GM18507 (cell line): ENCODE measurements around the gene FAM13A.
A peak's percentile ranks its signal among the peaks of the same experiment; 100 is the strongest.

ENCODE experiments used
- DNase-seq: peaks from one replicate; pipeline ENCODE4 v3.0.0; 2011; ENCODE audit warnings: low read depth; ENCODE audit not compliant: insufficient read length; ENCODE audit errors: extremely low spot score
- FAIRE-seq: peaks from 2 replicates; lab custom pipeline; 2011; peaks lifted over from hg19 to GRCh38; lab: Jason Lieb, UNC

FAM13A gene

GRCh38 chr4:88969746-88970145, 87.2 kb downstream of the FAM13A start:
- no peak for DNase-seq
- FAIRE-seq, result no peak

- no peak for FAIRE-seq
- no peak for DNase-seq
Observed at GRCh38 chr4:88969271-88969670, 87.7 kb downstream of the FAM13A start.

GRCh38 chr4:88967883-88968331, 89.1 kb downstream of the FAM13A start:
- FAIRE-seq, result no peak
- no peak for DNase-seq

- DNase-seq (no peak), FAIRE-seq (peak; percentile 18)
Observed at GRCh38 chr4:88965053-88965452, 91.9 kb downstream of the FAM13A start.

GRCh38 chr4:88964450-88964849, 92.5 kb downstream of the FAM13A start:
- no peak for FAIRE-seq

GRCh38 chr4:88963817-88964216, 93.2 kb downstream of the FAM13A start:
- no peak for FAIRE-seq
- no peak for DNase-seq

More at GRCh38 chr4:88964450-88964849, 92.5 kb downstream of the FAM13A start:
- DNase-seq, result no peak

- DNase-seq (no peak), FAIRE-seq (no peak)
Observed at GRCh38 chr4:88962396-88962795, 94.6 kb downstream of the FAM13A start.

GRCh38 chr4:88960576-88960975, 96.4 kb downstream of the FAM13A start:
- DNase-seq (no peak), FAIRE-seq (no peak)

- FAIRE-seq, result no peak
- DNase-seq, result no peak
Observed at GRCh38 chr4:88958080-88958479, 98.9 kb downstream of the FAM13A start.

- DNase-seq, result no peak
- FAIRE-seq, result no peak
Observed at GRCh38 chr4:88957570-88957969, 99.4 kb downstream of the FAM13A start.

GRCh38 chr4:88955580-88956380, 101.2 kb downstream of the FAM13A start:
- DNase-seq (no peak), FAIRE-seq (no peak)

- DNase-seq, result no peak
Observed at GRCh38 chr4:88953400-88953799, 103.6 kb downstream of the FAM13A start.

GRCh38 chr4:88952081-88952480, 104.9 kb downstream of the FAM13A start:
- no peak for FAIRE-seq
- no peak for DNase-seq

More at GRCh38 chr4:88953400-88953799, 103.6 kb downstream of the FAM13A start:
- peak; percentile 58 for FAIRE-seq

GRCh38 chr4:88949605-88950004, 107.4 kb downstream of the FAM13A start:
- FAIRE-seq, result no peak

GRCh38 chr4:88940506-88940905, 116.5 kb downstream of the FAM13A start:
- FAIRE-seq, result no peak

More at GRCh38 chr4:88949605-88950004, 107.4 kb downstream of the FAM13A start:
- DNase-seq, result no peak

GRCh38 chr4:88939697-88940096, 117.3 kb downstream of the FAM13A start:
- FAIRE-seq (no peak), DNase-seq (no peak)

More at GRCh38 chr4:88940506-88940905, 116.5 kb downstream of the FAM13A start:
- DNase-seq, result no peak

GRCh38 chr4:88938138-88938537, 118.8 kb downstream of the FAM13A start:
- FAIRE-seq (no peak), DNase-seq (no peak)

GRCh38 chr4:88937081-88937480, 119.9 kb downstream of the FAM13A start:
- no peak for DNase-seq
- FAIRE-seq, result no peak

- FAIRE-seq (peak; percentile 59), DNase-seq (no peak)
Observed at GRCh38 chr4:88933414-88934160, 123.4 kb downstream of the FAM13A start.

GRCh38 chr4:88928852-88929251, 128.1 kb downstream of the FAM13A start:
- no peak for DNase-seq
- peak; percentile 54 for FAIRE-seq

- FAIRE-seq (no peak), DNase-seq (no peak)
Observed at GRCh38 chr4:88927420-88927819, 129.6 kb downstream of the FAM13A start.
